CD4-positive, alpha-beta T cell treated with Interleukin-21 for 1 hour (primary cell): ENCODE results near the gene PSMC3.

ENCODE experiments used
- DNase-seq: peaks from one replicate; pipeline ENCODE4 v3.0.0-alpha.2; 2020

Gene PSMC3

DNA sequence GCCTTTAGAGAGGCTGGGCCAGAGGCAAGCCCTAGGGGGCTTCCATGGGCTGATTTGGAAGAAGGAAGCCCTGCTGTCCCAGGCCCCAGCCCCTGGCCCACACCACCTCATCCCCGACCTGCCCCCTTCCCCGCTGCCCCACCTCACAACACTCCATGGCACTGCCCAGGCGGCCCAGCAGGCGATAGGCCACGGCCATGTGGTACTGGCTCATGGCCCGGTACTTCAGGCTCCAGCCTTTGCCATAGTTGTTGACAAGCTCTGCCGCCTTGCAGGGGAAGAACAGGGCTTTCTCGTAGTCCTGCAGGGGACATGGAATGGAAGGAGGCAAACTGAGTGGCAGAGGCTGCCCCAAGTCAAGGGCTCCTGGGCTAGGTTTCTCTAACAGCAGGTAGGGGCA lies 16.3 kb upstream of the PSMC3 start:
- no peak for DNase-seq

DNA sequence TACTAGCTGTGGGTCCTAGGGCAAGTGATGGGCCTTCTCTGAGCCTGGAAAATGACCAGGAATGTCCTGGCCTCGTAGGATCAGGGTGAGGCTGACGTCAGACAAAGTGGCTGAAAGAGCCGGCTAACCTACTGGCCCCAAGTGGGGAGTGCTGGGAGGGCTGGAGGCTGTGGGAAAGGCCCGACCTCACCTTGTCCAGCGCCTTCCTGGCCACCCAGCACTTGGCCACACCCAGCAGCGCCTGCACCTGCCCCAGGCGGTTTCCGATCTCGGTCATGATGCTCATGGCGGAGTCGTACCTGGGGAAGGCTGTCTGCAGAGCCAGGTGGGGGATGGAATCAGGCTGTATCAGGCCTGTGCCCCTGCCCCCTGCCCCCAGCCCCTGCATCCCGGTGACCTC lies 15.2 kb upstream of the PSMC3 start:
- no peak for DNase-seq

DNA sequence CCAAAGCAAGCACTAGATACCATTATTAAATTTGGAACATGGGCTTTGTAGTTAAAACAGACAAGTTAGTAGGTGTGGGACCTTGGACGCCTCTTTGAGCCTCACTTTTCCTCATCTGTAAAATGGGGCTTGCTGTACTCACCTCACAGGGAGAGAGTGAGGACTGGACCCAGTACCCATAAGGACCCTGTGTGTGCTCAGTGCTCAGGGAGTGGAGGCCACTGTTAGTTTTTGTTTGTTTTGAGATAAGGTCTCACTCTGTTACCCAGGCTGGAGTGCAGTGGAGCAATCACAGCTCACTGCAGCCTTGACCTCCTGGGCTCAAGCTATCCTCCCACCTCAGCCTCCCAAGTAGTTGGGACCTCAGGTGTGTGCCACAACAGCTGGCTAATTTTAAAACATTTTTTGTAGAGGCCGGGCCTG lies 13.8 kb upstream of the PSMC3 start:
- no peak for DNase-seq

DNA sequence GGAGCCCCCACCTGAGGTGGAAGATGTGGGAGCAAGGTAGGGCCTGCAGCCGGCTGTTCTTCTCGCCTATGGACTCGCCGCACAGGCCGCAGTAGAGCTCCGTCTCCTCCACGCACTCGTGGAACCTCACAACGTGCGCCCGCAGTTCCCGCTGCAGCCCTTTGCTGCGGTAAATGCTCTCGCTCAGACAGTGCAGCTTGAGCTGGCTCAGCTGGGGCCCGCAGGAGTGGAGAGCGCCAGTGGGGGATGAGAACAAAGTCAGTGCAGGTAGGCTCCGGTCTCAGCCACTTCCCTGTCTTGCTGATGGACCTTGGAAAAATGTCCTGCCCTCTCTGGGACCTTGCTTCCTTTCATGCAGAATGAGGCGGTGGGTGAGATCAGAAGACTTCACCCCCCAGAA lies 12.5 kb upstream of the PSMC3 start:
- no peak for DNase-seq

DNA sequence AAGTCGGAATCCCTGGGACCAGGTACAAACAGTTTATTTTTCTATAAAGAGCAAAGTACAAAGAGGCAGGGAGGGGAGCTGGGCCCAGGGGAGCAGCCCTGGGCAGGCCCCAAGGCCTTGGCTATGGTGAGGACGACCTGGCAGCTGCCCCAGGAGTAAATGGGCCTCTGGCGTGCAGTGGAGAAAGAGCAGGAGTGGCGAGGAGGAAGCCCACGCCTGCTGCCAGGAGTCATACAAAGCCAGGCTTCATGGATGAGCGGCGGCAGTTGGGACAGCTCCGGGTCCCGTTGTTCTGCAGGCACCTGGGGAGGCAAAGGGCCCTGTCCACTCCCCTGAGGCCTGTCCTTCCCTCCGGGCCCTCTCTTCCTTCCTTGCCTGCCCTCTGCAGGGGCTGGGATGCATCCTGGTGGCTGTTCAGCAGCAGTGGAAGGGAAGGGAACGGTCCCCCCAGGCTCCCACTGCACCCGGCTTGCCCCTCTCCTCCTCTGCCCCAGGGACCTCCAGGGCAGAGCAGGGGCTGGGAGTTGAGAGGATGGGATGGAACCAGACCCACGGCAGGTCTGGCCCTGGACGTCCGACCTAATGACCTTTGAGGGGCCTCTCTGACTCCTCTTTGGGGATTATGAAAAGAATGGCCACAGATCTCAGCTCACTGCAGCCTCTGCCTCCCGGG lies 11.6 kb upstream of the PSMC3 start:
- DNase-seq, result no peak

DNA sequence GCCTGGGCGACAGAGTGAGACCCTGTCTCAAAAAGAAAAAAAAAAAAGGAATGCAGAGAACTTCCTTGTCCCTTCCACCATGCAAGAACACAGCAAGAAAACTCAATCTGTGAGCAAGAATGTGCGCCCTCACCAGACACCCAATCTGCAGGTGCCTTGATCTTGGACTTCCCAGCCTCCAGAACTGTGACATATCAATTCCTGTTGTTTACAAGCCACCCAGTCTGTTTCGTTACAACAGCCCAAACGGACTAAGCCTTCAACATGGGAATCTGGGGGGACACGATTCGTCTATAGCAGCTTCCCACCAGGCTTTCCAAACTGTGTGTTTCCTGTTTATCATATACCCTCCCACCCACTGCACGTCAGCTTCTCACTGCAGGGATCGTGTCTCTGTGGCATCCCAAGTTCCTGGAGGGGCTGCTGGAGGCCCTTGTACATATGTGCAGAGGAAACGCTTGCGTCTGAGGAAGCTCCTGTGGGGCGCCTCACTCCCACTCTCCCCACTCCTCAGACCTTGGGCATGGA lies 11.0 kb upstream of the PSMC3 start:
- DNase-seq, result no peak

DNA sequence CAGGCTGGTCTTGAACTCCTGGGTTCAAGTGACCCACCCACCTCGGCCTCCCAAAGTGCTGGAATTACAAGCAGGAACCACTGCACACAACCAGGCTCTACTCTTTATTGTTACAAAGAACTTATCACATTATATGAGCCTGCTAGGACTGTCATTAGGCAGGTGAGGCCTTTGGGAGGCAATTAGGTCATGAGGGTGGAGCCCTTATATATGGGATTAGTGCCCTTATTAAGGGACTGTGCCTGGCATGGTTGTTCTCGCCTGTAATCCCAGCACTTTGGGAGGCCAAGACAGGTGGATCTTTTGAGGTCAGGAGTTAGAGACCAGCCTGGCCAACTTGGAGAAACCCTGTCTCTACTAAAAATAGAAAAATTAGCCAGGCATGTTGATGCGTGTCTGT lies 10.5 kb upstream of the PSMC3 start:
- DNase-seq, result no peak

DNA sequence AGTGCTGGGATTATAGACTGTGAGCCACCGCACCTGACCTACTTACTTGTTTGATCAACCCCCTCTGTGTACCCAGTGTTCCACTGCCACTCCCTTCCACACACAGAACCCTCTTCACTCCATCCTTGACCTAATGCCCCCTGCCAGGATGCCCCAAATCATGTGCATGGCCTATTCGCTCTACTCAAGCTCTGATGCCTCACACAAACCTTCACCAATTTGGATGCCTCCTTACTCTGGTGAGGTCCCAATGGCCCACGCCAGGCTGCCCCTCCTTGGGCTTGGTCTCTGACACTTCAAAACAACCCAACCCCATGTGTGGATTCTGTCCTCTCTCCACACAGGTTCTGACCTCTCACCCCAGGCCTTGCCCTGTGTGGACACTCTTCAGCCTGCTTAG lies 9.4 kb upstream of the PSMC3 start:
- no peak for DNase-seq

DNA sequence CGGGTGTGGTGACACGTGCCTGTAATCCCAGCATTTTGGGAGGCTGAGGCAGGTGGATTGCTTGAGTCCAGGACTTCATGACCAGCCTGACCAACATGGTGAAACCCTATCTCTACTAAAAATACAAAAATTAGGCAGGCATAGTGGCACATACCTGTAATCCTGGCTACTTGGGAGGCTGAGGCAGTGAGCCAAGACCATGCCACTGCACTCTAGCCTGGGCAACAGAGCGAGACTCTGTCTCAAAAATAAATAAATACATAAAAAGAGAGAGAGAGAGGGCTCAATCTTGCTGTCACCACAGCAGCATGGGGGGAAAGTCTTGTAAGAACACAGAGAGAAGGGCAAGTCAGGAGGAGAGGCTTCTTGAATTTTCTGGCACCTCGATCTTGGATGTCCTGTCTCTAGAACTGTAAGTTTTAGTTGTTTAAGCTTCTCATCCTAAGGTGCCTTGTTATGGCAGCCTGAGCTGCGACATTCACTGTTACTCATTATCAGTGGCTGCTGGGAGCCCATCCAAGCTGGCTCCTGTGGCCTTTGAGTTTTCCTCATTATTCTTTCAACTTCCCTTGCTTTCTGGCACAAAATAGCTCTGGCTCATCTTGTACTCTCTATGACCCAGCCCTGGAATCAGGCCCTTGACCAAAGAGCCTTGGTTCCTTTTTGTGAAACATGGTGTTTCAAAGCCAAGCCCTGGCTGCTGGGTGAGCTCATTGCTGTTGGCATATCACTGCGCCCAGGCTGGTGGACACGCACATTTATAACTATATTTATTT lies 8.0 kb upstream of the PSMC3 start:
- DNase-seq, result no peak

DNA sequence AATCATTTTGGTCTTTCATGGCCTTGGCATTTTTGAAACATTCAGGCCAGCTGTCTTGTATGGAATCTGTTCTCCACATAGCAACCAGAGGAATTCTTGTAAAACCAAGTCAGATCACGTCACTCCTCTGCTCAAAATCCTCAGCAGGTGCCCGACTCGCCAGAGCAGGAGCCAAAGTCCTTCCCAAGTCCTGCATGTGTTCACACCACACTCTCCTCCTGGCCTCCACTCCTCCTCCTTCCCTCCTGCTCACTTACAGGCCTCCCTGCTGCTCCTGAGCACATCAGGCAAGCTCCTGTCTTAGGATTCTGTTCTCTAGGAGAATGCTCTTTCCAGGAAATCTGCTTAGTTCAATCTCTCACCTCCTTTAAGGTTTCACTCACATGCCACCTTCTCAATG lies 6.9 kb upstream of the PSMC3 start:
- DNase-seq, result no peak

DNA sequence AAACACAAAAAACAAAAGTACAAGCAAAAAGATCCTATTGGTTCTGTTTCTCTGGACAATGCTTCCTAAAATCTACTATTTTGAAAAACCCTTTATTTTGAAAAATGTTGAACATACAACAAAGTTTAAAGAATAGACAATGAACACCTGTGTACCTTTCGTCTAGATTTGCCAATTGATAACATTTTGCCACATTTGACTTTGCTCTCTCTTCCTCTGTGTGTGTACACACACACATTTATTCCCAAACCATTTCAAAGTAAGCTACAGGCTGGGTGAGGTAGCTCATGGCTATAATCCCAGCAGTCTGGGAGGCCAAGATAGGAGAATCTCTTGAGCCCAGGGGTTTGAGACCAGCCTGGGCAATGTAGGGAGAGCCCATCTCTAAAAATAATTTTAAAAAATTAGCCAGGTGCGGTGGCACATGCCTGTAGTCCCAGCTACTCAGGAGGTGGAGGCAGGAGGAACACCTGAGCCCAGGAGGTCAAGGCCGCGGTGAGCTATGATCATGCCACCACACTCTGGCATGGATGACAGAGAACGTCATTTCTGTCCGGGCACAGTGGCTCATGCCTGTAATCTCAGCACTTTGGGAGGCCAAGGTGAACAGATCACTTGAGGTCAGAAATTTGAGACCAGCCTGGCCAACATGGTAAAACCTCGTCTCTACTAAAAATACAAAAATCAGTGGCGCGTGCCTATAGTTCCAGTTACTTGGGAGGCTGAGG lies 5.3 kb upstream of the PSMC3 start:
- DNase-seq, result no peak

DNA sequence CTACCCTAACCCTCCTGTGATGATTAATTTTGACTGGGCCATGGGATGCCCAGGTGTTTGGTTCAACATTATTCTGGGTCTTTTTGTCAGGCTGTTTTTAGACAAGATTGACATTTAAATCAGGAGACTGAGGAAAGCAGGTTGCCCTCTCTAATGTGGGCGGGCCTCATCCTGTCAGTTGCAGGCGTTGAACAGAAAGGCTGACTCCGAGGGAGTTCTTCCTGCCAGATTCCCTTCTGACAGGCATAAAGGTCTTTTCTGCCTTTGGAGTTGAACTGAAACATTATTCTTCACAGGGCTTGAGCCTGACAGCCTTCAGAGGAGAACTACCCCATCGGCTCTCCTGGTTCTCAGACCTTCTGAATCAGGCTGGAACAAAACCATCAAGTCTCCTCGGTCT lies 4.3 kb upstream of the PSMC3 start:
- DNase-seq, result no peak

DNA sequence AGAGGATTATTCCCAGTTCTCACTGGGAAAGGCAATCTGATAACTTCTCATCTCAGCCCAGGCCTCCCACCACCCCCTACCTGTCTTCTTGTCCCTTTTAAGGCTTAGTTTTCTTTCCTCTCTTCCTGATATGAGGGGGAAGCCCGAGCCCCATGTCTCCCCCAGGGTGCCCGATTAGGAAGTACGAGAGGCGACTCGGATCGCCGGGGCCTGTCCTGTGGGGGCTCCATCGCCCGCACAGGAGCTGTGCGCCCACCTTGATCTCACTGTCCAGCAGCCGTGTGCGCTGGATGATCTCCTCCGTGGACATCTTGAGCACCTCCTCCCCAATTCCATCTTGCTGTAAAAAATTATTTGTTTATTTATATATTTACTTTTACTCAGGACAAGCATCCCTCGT lies 628 bp downstream of the PSMC3 start:
- DNase-seq, result no peak

DNA sequence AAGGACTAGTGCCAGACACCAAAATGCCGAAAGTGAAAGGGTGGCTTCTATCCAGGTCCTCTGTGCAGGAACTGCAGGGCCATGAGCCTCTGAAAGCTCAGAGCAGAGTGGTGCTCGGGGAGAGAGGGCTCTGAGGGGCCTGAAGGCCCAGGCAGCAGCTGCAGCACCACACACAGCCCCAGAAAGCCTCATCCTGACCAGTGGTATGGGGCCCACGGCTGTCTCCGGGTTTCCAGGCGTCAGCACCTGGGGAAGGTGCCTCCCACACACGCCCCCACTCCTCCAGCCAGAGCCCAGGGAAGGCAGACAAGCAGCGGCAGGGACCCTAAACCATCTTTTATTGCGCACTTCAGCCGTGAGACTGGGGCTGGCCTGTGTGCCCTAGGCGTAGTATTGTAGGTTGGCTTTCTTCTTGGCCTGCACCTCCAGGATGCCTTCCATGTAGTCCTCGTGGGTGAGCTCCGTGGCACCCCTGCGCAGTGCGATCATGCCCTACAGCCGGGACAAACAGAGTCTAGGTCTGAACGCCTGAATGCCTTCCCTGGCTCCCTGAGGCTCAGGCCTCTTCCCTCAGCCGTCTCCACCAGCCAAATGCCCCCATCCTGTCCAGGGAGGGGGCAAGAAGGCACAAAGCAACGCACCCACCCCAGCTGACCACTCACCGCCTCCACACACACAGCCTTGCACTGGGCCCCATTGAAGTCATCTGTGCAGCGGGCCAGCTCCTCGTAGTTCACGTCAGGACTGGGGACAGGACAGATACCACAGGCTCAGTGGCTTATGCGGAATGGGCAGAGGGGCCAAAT lies 7.6 kb downstream of the PSMC3 start:
- no peak for DNase-seq

DNA sequence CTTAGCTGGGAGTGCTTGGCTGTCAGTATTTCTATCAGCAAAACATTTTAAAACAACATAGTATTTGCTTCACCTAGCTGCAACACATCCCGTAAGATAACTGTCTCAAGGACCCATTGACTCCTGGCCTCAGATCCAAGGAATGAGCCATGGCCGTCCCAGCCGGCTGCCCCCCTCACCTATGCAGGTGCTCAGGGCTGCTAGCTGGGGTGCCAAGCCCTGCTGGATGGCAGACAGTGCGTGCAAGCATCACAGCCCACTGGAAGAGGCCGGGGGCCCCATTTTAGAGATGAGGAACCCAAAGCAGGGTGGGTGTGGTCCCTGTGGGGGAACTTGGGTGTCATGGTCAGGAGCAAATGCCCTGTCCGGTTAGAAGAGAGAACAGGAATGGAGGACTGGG lies 8.5 kb downstream of the PSMC3 start:
- no peak for DNase-seq

DNA sequence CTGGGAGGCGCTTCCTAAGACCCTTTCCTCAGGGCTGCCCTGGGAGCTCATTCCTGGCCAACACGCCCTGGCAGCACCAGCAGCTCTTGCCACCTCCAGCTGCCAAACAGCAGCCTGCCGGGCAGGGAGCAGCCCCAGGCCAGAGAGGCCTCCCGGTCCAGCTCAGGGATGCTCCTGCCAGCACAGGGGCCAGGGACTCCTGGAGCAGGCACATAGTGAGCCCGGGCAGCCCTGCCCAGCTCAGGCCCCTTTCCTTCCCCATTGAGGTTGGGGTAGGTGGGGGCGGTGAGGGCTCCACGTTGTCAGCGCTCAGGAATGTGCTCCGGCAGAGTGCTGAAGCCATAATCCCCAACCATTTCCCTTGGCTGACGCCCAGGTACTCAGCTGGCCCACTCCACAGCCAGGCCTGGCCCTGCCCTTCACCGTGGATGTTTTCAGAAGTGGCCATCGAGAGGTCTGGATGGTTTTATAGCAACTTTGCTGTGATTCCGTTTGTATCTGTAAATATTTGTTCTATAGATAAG lies 10.2 kb downstream of the PSMC3 start:
- no peak for DNase-seq

DNA sequence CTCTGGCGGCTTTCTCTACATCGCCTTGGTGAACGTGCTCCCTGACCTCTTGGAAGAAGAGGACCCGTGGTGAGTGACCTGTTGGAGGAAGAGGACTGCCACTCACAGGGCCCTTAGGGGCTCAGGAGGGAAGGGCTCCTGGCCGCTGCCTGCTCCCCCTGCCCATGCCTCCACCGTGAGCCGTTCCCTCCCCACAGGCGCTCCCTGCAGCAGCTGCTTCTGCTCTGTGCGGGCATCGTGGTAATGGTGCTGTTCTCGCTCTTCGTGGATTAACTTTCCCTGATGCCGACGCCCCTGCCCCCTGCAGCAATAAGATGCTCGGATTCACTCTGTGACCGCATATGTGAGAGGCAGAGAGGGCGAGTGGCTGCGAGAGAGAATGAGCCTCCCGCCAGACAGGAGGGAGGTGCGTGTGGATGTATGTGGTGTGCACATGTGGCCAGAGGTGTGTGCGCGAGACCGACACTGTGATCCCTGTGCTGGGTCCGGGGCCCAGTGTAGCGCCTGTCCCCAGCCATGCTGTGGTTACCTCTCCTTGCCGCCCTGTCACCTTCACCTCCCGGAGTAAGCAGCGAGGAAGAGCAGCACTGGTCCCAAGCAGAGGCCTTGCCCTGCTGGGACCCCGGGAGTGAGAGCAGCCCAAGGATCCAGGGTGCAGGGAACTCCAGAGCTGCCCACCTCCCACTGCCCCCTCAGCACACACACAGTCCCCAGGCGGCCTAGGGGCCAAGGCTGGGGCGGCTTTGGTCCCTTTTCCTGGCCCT lies 11.0 kb downstream of the PSMC3 start:
- no peak for DNase-seq

DNA sequence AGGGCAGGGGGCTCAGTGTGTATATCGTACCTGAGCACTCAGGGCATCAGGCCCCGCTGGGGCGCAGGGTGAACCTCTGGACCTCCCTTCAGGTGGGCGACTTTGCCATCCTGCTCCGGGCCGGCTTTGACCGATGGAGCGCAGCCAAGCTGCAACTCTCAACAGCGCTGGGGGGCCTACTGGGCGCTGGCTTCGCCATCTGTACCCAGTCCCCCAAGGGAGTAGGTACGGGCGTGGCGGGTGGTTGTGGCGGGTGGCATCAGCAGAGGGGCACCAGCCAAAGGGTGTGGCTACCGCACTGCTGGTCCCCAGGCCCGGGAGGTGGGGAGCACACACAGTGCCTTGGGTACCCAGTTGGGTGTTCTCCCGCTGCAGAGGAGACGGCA lies 11.6 kb downstream of the PSMC3 start:
- DNase-seq, result no peak

DNA sequence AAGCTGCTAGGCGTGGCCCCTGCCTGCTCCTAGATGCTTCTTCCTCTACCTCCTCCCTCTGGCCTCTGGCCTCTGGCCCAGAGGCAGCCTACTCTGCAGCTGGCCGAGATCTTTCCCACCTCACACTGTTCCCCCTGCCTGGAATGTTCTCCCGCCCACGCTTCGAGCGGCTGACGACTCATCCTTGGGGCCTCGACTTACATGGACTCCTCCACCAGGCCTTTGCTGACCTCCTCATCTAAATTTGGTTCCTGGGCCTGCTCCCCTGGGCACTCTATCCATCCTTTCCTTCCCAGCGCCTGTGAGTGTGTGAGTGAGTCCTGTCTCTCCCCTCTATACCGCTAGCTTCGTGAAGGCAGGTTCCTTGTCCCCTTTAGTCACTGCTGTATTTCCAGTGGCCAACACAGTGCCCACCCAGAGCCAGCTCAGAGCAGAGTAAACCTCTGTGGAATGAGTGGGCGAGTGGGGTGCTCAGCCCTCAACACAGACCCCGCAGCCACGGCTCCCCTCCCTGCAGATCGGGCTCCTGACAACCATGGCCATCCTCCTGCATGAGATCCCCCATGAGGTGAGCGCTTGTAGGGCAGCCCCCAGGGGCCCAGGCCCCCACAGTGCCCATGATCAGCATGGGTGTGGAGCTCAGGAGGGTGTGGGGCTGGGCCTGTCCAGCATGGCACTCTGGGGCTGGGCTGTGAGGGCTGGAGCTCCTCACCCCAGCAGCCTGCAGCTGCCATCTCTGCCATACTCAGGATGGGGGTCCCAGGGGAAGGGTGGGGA lies 12.1 kb downstream of the PSMC3 start:
- DNase-seq, result no peak

DNA sequence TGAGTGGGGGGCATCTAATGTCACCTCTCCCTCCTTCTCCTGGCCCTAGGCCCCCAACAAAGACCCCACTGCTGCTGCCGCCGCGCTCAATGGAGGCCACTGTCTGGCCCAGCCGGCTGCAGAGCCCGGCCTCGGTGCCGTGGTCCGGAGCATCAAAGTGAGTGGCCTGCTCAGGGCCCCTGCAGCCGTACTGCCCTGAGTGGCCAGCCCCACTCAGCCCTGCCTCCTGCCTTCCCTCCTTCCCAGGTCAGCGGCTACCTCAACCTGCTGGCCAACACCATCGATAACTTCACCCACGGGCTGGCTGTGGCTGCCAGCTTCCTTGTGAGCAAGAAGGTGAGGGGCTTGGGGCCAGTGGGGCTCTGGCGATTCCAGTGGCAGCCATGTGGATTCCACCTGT lies 12.9 kb downstream of the PSMC3 start:
- no peak for DNase-seq
